DND-41 (cell line): ENCODE results near the gene SPTY2D1.

Source experiments
- CTCF ChIP-seq: IDR thresholded peaks from 2 replicates; pipeline ENCODE4 v1.5.1; 2012; ENCODE audit warnings: borderline replicate concordance, low read length, moderate library complexity, mild to moderate bottlenecking; ENCODE audit not compliant: poor library complexity, severe bottlenecking; ENCODE audit errors: extremely low read depth
- EZH2 ChIP-seq: IDR thresholded peaks from 3 replicates; pipeline ENCODE4 v1.6.1; 2012; ENCODE audit warnings: borderline replicate concordance, low read depth, mild to moderate bottlenecking, moderate library complexity, low read length, inconsistent platforms; ENCODE audit not compliant: severe bottlenecking

- TF ChIP-seq CTCF (no peak), EZH2 (no peak)
Observed at GRCh38 chr11:18581825-18582224, 52.3 kb downstream of the SPTY2D1 start.
